Stimulated activated CD4-positive, alpha-beta T cell treated with anti-CD3 and anti-CD28 coated beads, TNF-alpha, amount 100 ng/mL, for 24 hours (primary cell): ENCODE measurements around the gene TPCN1.

Experiments used
- DNase-seq, 3 experiments: peaks; one replicate each; pipeline ENCODE4 v3.0.0-alpha.2; 2020; ENCODE audit warnings: low read depth in 3 of 3

The TPCN1 gene

DNA sequence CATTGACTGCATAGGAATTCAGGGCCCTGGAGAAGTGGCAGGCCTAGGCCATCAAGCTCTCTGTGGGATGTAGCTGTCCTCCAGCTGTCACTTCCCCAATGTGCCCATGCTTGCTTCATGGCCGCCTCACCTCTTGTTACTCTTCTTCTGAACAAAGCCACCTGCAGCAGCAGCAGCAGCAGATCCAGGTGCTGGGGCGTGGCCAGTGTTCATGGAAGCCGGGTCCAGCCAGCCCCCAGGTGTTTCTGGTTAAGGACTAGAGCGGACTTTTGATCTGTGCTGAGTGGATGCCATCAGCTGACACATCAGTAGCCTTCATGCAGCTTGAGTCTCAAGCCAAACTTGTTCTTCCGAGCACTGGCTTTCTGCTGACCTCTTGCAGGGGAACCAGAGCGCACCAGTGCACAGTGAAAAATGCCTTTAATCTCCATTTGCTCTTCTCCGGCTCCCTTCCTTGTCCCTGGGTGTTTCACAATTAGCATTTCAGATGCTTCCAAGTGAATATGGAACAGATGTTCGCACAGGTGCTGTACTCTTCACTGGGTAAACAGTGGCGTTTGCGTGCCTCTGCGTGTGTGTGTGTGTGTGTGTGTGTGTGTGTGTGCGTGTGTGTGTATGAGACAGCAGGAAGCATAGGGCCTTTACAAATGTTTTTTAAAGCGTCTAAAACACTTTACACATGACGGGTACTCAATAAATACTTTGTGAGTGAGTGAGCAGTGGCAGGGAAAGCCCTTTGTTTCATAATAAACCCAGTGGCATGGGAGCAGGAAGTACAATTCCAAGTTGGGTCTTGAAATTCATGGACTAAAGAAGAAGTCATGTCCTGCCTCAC lies 20.1 kb downstream of the TPCN1 start:
- DNase-seq: no peak

DNA sequence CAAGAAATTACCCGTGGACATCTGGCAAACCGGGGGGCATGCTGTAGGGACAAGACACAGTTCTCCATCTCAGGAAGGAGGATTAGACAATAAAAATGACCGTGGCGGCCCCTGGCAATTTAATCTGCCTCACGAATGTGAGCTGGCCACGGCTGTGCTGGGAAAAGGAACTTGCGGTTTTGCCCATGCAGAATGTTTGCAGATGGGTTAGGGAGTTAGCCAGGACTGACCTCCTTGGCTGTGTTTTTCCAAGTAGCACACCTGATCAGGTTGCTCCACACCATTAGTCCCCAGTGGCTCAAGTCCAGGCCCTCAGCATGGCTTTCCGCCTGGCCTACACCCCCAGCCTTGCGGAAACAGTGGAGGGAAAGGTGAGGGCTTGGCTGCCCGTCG lies 20.8 kb downstream of the TPCN1 start:
- DNase-seq: no peak

DNA sequence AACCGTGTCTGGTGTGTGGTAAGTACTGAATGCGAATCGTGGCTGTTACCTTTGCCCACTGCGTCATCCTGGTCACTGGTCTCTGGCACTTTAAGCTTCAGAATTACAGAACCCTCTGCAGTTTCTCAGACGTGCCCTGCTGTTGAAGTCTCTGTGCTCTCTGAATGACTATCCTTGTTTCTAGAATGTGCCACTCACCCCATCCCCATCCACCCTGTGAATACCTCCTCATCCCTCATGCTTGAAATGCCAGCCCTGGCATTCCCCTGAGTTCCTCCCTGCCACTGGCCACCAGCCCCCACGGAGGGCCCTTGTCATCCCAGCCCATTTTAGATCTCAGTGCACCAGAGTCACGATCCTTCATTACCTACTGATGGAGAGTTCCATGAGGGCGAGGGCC lies 21.3 kb downstream of the TPCN1 start:
- DNase-seq: no peak

DNA sequence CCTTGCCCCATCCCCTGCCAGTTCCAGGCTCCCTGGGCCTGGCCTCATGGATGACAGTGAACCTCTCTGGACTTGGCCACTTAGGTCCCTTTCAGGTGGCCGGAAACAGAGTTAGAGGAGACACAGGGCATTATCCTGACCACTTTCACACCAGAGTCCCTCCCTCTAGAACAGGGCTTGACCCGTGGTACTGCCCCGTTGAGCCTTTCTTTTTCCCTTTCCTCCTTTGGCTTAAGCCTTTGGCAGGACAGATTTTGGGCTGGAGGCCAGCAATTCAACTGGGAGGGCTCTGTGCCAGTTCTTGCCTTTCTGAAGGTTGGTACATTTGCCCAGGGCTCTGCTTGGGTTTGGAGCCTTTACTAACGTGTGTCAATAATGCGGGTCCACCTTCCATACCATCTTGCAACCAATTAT lies 22.8 kb downstream of the TPCN1 start:
- no peak for DNase-seq

DNA sequence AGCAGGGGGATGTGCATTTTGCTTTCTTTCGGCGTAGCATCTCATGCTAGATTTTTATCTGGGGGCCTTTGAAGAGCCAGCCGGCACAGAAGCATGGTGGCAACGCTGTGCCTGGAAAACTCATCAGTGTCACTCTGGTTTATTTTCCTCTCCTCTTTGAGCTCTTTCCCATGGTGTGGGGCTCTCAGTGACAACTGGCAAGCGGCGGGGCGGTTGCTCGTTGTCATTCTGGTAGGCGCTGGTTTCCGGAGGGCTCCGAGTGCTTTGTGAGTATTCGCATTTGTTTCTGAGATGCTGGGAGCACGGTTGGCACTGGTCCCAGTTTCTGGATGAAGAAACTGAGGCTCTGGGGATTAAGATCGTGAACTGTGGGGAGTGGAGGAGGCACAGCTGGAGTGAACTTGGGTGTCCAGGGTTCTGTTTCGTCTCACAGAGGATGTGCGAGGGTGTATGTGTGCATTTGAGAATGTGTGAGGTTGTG lies 23.3 kb downstream of the TPCN1 start:
- DNase-seq: no peak

DNA sequence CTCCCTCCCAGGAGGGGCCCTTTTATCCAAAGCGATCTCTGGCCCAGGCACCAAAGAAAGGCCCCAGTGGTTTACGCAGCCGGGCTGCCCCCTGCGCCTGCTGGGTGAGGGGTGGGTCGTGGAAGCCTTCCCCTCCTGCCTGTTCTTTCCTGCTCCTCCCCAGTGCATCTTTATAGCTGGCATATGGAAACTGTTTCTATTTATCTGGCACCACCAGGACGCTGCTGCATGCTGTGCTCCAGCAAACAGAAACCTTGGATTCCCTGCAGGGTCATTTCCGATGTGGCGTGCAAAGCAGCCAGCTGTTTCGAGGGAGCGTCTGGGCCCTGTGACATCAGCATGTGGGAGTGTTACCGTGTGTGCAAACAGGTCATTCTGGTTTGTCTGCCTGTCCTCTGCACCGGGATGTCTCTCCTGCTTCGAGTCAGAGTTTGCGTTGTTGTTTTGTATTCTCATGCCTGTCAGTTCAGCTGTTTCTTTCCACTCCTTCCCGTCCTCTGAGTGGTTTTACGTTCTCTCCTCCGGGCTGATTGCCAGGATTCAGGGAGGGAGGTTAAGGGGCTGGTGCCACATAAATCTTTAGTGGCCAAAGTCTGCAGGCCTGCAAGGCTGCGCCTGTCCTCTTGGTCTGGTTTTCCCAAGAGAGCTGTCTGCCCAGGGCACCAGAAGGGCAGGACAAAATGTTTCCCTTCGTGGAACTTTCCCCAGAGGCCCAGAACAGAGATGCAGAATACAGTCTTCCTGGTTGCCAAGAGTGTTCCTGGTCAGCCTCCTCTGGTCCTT lies 24.6 kb downstream of the TPCN1 start:
- no peak for DNase-seq

DNA sequence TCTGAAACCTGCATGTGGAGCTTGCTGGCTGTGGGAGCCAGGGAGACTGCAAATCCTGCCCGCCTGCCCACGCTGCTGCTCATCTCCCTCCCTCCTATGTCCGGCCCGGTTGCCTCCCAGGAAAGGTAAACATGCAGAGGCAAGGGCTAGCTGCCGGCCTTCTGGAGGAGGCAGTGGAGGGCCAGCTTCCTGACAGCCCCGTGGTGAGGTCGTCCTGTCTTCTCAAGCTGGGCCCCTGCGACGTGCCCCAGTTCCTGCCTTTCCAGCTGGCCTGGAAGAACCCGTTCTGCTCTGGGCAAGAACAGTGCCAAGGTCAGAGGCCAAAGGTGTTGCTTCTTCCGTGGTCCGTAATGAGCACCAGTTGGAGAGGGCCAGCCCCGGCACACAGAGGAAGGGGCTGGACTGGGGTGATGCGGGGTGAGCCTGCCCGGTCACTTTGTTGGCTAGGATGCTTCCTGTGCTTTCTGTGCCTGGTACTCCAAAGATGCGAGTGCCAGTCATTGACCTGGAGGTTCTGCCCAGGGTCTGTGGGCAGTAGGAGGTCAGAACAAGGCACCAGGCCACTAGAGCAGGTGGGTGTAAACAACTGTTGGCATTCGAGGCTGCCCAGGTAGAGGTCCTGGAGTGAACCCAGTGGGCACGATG lies 25.3 kb downstream of the TPCN1 start:
- DNase-seq: no peak

DNA sequence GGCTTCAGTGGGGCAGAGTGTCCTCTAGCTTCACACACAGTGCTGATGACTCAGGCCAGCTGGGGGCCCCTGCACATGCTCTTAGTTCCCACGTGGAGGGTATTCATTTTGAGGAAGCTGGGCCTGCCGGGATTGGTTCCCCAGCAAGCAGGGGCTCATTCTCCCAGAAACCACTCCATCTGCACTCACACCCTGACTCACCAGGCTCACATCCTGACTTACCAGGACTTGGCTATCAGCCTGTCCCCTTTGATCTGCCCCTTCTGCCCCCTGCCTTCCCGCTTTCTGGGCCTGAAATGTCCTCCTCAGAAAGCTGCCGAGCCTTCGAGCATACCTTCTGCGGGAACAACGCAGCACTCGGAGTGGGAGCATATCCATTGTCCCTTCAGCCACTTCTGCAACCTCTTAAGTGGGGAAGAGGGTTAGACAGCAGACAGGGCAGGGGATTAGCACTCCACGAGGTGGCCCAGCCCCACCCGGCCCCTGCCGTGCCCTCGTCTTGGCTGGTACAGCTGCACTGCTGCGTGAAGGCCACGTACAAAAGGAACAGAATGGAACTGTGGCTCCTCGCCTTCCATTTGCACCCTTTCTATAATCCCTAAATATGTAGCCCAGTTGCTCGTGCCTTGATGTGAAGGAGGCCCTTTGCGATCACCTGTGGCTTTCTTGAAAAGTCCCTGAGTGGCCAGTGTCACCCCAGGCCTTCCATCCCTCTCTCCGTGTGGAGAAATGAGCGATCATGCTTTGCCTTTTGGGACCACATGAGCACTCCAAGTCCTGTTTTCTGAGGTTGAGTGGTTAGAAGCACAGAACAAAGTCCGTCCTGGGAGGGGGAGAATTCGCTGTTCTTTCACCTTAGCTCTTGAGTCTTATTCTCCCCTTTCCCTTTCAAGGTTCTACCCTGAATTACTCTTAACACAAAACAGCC lies 26.1 kb downstream of the TPCN1 start:
- DNase-seq: no peak

DNA sequence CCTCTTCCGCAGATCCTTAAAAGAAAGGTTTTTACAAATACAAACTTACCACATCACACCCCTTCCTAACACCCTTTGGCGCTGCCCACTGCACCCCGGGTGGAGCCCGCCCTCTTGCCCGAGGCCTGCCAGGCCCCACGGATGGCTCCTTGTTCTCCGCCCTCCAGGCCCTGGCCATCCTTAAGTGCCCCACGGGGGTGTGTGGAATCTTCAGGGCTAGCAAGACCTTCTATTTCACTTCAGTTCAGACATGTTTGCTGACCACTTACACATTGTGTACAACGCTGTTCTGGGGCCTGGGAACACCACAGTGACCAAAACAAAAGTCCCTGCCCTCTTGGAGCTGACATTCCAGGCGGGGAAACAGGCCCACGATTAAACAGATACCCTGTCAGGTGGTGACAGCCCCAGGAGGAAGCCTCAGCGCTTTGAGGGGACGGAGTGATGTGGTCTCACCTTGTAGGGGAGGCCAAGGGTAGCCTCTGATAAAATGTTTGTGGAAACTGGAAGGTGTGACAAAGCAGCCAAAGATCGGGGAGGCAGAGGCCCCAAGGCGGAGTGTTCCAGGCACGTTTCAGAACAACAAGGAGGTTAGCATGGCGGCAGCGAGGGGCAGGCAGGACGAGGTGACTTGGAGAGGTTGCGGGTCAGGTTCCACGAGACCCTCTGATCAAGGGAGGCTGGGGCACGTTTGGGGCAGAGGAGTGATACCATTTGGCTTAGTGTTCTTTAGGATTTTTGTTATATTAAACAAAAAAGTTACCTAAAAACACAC lies 27.0 kb downstream of the TPCN1 start:
- no peak for DNase-seq

DNA sequence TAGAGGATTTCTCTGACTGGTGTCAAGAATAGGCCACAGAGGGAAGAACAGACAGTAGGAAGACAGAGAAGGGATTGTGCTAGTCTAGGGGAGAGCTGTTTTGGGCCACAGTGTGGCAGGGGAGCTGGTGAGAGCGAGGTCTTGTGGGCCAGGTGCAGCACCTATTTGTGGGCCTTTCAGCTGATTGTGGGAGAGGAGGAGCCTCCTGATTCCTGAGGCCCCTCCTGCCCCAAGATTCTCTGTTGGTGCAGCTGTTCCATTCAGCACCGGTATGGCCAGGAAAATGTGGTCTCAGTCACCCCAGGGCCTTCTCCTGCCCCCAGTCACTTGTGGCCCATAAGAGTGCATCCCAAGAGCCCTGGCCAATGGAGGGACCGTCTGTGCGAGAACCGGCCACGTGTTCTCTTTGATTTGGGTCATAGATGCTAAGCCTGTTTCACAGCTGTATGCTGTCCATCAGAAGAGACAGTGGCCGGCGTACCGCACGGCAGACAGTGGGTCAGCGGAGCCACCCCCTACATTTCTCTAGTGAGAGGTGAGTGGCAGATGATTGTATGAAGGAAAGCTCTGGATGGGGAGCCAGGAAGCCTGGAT lies 27.7 kb downstream of the TPCN1 start:
- DNase-seq: no peak

DNA sequence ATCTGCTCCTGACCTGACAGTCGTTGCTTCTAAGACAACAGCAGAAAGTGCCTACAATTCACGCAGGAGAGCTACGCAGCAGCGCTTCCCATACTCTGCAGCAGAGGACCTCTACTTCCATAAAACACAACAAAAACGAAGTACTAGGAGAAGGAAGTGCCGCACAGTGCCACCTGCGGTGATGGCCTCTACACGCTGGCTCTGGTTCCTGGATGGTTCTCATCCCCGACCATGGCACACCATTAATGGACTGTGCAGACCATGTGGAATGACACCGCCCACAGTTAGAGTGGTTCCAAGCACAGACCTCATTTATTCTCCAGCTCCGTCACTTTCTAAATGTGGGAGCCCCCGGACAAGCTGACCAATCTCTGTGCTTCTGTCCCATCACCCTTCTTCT lies 28.3 kb downstream of the TPCN1 start:
- DNase-seq: no peak

DNA sequence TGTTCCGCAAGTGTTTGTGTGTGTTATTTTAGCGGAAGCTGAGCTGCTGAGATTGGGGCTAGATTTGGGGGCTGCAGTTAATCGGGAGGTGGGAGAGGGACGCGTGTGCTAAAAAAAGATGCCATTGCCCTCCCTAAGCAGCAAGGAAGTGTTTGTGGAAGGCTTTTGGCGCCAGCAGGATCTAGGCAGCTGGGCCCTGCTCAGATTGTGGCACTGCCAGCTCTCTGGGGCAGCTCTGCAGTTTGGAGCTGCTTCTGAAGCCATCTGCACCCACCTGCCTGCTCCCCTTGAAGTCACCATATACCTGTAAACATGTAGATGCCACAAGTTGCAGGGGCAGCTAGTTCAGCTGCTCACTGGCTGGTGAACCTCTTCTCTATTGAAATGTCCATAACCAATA lies 28.8 kb downstream of the TPCN1 start:
- no peak for DNase-seq

DNA sequence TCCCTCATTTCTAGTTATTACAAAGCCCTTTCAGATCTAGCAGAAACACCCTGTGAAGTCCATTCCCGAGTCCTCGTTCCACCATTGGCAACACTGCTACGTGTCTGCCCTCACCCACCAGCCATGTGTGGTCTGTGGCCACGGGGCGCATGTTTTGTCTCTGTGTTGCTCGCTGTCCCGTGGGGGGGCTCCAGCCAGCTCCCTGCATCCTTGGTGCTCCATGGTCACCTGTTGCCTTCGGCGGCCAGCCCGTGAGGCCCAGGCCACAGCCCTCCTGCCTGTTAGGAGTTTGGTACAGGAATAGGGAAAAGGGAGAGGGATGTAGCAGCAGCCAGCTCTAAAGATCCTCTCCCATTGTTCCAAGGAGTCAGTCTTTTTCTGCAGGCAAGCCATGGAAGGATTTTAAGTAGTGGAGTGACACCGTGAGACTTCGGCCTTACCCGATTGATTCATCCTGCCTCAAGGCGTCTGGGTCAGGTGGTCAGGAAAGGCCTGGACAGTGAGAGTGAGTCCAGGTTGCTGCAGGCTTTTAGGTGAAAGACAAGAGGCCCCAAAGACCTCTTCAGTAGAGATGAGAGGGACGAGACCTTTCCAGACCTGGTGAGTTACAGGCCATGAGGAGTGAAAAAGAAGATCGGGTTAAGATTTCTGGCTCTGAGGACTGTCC lies 30.3 kb downstream of the TPCN1 start:
- DNase-seq: no peak

DNA sequence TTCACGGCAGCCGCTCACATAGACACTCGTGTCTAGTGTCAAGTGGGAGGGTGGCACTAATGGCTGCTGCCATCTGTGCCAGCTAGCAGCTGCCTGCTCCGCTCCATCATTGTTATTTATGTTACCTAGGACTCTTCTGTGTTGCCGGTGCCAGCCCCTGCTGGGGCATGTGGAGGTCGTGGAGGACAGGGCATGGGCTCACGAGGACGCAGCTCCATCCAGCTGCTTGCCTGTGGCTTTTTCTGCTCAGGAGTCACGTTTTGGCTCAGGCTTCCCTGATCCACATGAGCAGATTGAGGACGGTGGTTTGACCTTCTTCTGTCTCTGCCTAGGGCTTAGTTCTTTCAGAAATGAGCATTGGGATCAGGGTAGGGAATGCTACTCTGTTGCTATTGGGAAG lies 31.2 kb downstream of the TPCN1 start:
- DNase-seq: no peak

DNA sequence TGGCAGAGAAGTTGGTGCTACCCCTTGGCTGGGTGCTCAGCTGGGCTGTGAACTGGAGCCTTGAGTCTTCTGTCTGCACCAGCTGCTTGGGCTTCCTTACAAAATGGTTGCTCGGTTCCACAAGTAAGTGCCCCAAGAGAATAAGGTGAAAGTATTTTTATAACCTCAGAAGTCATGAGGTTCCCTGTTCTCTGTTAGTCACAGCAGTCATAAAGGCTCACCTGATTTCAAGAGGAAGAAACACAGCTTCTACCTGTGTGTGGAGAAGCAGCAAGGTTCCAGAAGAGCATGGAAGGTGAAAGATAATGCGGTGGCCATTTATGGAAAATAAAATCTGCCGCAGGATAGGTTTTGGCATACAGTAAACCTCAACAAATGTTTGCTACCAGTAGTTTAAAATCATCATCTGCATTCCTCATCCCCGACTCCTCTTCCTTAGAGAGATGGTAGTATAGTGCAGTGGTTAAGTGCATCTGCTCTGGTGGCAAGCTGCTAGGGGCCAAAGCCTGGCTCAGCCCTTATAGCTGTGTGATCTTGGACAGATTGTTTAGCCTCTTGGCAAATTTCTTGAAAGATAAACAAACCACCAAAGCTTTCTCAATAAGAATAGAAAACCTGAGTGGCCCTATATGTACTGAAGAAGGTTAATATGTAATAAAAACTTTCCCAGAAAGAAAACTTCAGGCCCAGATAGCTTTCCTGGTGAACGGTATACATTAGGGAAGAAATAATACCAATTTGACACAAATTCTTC lies 32.4 kb downstream of the TPCN1 start:
- DNase-seq: no peak

DNA sequence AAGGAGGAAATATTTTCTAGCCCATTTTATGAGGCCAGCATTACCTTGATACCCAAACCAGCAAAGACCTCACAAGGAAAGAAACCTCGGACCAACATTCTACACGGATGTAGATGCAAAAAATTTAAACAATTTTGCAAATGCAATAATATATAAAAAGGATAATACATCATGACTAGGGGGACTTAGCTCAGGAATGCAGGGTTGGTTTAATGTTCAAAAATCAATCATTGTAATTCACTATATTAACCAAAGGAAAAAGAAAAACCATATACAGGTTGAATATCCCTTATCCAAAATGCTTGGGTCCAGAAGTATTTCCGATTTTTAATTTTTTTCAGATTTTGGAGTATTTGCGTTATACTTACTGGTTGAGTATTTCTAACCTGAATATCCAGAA lies 33.0 kb downstream of the TPCN1 start:
- no peak for DNase-seq

DNA sequence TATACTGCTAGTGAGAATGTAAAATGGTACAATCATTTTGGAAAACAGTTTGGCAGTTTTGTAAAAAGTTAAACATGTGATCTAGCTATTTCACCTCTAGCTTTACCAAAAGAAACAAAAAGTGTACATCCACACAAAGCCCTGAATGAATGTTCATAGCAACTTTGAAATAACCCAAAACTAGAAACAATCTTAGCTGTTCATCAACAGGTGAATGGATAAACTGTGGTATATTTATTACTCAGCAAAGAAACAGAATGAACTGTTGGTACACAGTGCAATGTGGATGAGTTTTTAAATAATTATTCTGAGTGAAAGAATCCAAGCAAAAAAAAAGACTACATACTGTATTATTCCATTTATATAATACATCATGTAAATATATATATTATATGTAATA lies 36.3 kb downstream of the TPCN1 start:
- DNase-seq: no peak

DNA sequence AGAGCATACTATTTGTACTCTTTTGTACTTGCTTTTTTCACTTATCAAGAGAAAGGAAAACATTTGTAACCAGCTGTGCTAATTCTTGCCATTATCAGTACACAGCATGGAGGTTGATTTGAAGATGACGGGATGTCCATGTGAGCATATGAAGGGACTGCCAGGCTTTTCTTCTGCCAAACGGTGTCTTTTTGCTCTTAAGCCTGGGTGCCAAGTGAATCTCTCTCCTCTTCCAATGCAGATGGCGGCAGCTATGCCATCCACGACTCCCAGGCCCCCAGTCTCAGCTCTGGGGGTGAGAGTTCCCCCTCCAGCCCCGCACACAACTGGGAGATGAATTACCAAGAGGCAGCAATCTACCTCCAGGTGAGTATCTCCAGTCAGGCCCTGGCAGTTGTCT lies 38.9 kb downstream of the TPCN1 start:
- no peak for DNase-seq
